ENCODE results near the gene SV2B. TPM values are rescaled to one million over a fixed set of nuclear protein-coding genes. Genes with fewer than 3 reads are reported as not detected.

SV2B gene
- polyA plus RNA-seq, 1 donor (not counting 4 experiments of a cell fraction or from before 2014, with no cell fraction given): 0.04 TPM

- dilution Hi-C loops (cut with MboI; ENCODE audit: extremely low pct_ligation_motif_present, low sequenced_read_pairs): no loop called here
- no peak for TF ChIP-seq EZH2 (IDR thresholded peaks at IDR 0.05; ENCODE audit: low read length)
Observed at GRCh38 chr15:91209726-91210125, 109.7 kb downstream of the SV2B start.

DNA sequence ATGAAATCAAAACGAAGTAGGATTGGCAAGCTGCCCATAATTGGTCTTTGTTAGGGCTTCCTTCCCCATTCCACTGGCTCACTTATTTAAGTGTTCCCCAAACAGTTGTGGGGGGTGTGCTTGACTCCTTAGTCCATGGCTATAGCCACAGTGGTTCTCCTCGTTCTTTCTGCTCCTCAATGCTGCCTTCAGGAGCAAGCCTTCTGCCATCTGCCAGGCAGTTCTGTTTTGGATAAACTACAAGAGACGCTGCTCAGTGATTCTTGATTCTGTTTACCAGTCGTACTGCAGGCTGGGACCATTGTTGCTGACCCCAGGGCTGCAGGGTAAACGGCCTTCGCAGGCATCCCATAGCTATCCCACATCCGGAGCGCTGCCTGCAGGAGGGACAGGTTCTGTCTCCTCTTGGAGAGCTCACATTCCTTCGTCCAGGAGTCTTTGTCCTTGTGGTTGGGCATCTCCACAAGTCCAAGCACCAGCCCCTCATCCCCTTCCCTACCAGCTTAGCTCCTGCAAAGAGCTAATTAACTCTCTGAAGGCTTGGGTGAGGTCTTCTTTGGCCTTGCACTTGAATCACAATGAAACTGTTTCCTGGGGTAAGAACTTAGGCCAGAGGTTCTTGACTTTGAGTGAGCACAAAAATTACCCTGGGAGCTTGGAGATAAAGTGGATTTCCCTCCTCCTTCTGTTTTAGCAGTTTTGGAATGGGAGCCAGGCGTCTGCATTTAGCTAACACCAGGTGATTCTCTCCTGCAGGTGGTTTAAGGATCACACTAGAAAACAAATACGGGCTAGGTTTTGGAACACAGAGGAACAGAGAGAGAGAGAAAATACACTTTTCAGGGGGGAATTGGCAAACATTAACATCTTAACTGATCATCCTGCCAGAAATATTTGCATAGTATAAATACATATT, 114.9 kb downstream of the SV2B start:
- Histone ChIP-seq H3K36me3 (ENCODE audit: control insufficient read depth in 2 of 2, extremely low read depth in 1 of 2, insufficient read depth in 2 of 2, low read length in 2 of 2) (no peaks in the 10 kb centered on the region), H3K9me1 (ENCODE audit: control insufficient read depth, extremely low read depth, insufficient read depth, low read length) (no peaks in the 10 kb centered on the region), H3K9ac (ENCODE audit: control insufficient read depth, extremely low read depth, insufficient read depth, low read length) (no peak overlapping the region), H3K27me3 (ENCODE audit: control insufficient read depth, extremely low read depth, insufficient read depth, low read length) (peaks cover 3% of the 10 kb centered on the region), H3K4me3 (ENCODE audit: control insufficient read depth in 2 of 3, extremely low read depth in 1 of 3, insufficient read depth in 2 of 3, low read depth in 1 of 3, low read length in 3 of 3) (no peak overlapping the region), H3K4me2 (ENCODE audit: control insufficient read depth, extremely low read depth, insufficient read depth, low read depth, low read length) (no peak overlapping the region), H3K79me2 (ENCODE audit: control insufficient read depth, insufficient read depth, low read length) (no peaks in the 10 kb centered on the region), H3K27ac (ENCODE audit: control insufficient read depth, insufficient read depth, low read length) (no peak overlapping the region), H2AFZ (ENCODE audit: control insufficient read depth, low read length) (no peak overlapping the region), H4K20me1 (ENCODE audit: control insufficient read depth, extremely low read depth, insufficient read depth, low read length) (no peaks in the 10 kb centered on the region), H3K9me3 (ENCODE audit: control insufficient read depth, low read depth, low read length) (no peaks in the 10 kb centered on the region), H3K4me1 (ENCODE audit: control insufficient read depth, extremely low read depth, insufficient read depth, low read length) (no peaks in the 10 kb centered on the region)
- dilution Hi-C loops (cut with MboI; ENCODE audit: extremely low pct_ligation_motif_present, low sequenced_read_pairs): no loop called here
- DNase-seq (ENCODE audit: low read depth, low spot score) (no peak), FAIRE-seq (no peak)
- no peak for TF ChIP-seq EZH2 (IDR thresholded peaks at IDR 0.05; ENCODE audit: low read length)
- TF ChIP-seq, protein P1, sequence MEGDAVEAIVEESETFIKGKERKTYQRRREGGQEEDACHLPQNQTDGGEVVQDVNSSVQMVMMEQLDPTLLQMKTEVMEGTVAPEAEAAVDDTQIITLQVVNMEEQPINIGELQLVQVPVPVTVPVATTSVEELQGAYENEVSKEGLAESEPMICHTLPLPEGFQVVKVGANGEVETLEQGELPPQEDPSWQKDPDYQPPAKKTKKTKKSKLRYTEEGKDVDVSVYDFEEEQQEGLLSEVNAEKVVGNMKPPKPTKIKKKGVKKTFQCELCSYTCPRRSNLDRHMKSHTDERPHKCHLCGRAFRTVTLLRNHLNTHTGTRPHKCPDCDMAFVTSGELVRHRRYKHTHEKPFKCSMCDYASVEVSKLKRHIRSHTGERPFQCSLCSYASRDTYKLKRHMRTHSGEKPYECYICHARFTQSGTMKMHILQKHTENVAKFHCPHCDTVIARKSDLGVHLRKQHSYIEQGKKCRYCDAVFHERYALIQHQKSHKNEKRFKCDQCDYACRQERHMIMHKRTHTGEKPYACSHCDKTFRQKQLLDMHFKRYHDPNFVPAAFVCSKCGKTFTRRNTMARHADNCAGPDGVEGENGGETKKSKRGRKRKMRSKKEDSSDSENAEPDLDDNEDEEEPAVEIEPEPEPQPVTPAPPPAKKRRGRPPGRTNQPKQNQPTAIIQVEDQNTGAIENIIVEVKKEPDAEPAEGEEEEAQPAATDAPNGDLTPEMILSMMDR (optimal IDR thresholded peaks at IDR 0.05 in 1 of 3, IDR thresholded peaks at IDR 0.05 in 1 of 3, conservative IDR thresholded peaks at IDR 0.05 in 1 of 3; ENCODE audit: extremely low read depth in 1 of 3, insufficient read depth in 2 of 3, low read length in 3 of 3): no peak

More at GRCh38 chr15:91209726-91210125, 109.7 kb downstream of the SV2B start:
- H3K27ac ChIP-seq (ENCODE audit: control insufficient read depth, insufficient read depth, low read length): no peak overlapping the region
- no peak overlapping the region for H2AFZ ChIP-seq (ENCODE audit: control insufficient read depth, low read length)
- DNase-seq (ENCODE audit: low read depth, low spot score) (no peak), FAIRE-seq (no peak)
- peaks cover 3% of the 10 kb centered on the region for H3K27me3 ChIP-seq (ENCODE audit: control insufficient read depth, extremely low read depth, insufficient read depth, low read length)
- H3K36me3 ChIP-seq (ENCODE audit: control insufficient read depth in 2 of 2, extremely low read depth in 1 of 2, insufficient read depth in 2 of 2, low read length in 2 of 2): no peaks in the 10 kb centered on the region
- H3K9ac ChIP-seq (ENCODE audit: control insufficient read depth, extremely low read depth, insufficient read depth, low read length): no peak overlapping the region
- no peak overlapping the region for H3K4me2 ChIP-seq (ENCODE audit: control insufficient read depth, extremely low read depth, insufficient read depth, low read depth, low read length)
- no peaks in the 10 kb centered on the region for H3K4me1 ChIP-seq (ENCODE audit: control insufficient read depth, extremely low read depth, insufficient read depth, low read length)
- no peaks in the 10 kb centered on the region for H3K9me1 ChIP-seq (ENCODE audit: control insufficient read depth, extremely low read depth, insufficient read depth, low read length)
- H3K9me3 ChIP-seq (ENCODE audit: control insufficient read depth, low read depth, low read length): no peaks in the 10 kb centered on the region
- H3K79me2 ChIP-seq (ENCODE audit: control insufficient read depth, insufficient read depth, low read length): no peaks in the 10 kb centered on the region
- H3K4me3 ChIP-seq (ENCODE audit: control insufficient read depth in 2 of 3, extremely low read depth in 1 of 3, insufficient read depth in 2 of 3, low read depth in 1 of 3, low read length in 3 of 3): no peak overlapping the region
- H4K20me1 ChIP-seq (ENCODE audit: control insufficient read depth, extremely low read depth, insufficient read depth, low read length): no peaks in the 10 kb centered on the region
